CD4-positive, alpha-beta T cell (primary cell): ENCODE results near the gene ASB18. TPM values are rescaled to one million over a fixed set of nuclear protein-coding genes. Genes with fewer than 3 reads are reported as not detected.

Experiments
- ATAC-seq: fragments of 200-7000 bp; cut with Tn5 transposase; one replicate; pipeline ENCODE4 v1.10.0; 2022; ENCODE audit warnings: mild to moderate bottlenecking; ENCODE audit not compliant: poor library complexity
- CTCF ChIA-PET: fragments of 350-600 bp; sonication (Branson Sonifier 250); formaldehyde crosslinking; loops from one replicate; lab custom pipeline; 2021; ENCODE audit warnings: antibody characterized with exemption, inconsistent platforms; lab: Charles Lee
- POLR2A ChIA-PET: fragments of 350-600 bp; sonication (Branson Sonifier 250); formaldehyde crosslinking; loops from one replicate; lab custom pipeline; 2021; ENCODE audit warnings: antibody characterized with exemption, inconsistent platforms; lab: Charles Lee
- DNase-seq, 14 experiments: peaks; one replicate each; pipeline ENCODE4 v3.0.0-alpha.2; 2013 to 2020; ENCODE audit warnings: mixed read lengths in 2 of 14
- H3K27ac ChIP-seq, 2 donors: one replicate each; pipeline versions ENCODE4 v1.5.1 to v1.7.0; 2013; ENCODE audit warnings: low read length in 2 of 2, low read depth in 1 of 2, mild to moderate bottlenecking in 1 of 2
- H3K27me3 ChIP-seq, 2 experiments: 1 replicate in 1 of 2; 2 replicates in 1 of 2; pipeline versions ENCODE4 v1.6.1 to v1.7.0; 2013; ENCODE audit warnings: low read length in 2 of 2, control low read depth in 1 of 2, mild to moderate bottlenecking in 1 of 2, moderate library complexity in 1 of 2; ENCODE audit not compliant: insufficient read depth in 2 of 2, control insufficient read depth in 1 of 2
- H3K36me3 ChIP-seq: one replicate; pipeline ENCODE4 v1.6.1; 2013; ENCODE audit warnings: low read length, control low read depth; ENCODE audit not compliant: insufficient read depth
- H3K4me1 ChIP-seq: one replicate; pipeline ENCODE4 v1.6.1; 2013; ENCODE audit warnings: low read length, control low read depth; ENCODE audit not compliant: insufficient read depth
- H3K4me3 ChIP-seq: one replicate; pipeline ENCODE4 v1.5.1; 2013; ENCODE audit warnings: mild to moderate bottlenecking, low read length, moderate library complexity
- H3K9me3 ChIP-seq, 2 experiments: 1 replicate in 1 of 2; 2 replicates in 1 of 2; pipeline versions ENCODE4 v1.6.1 to v1.7.0; 2013; ENCODE audit warnings: low read length in 2 of 2, mild to moderate bottlenecking in 2 of 2, control low read depth in 1 of 2, moderate library complexity in 1 of 2; ENCODE audit not compliant: control insufficient read depth in 1 of 2, insufficient read depth in 1 of 2
- H3K27ac Mint-ChIP-seq: one replicate; pipeline ENCODE4 v1.8.0; 2020; ENCODE audit warnings: mixed read lengths
- H3K27me3 Mint-ChIP-seq: one replicate; pipeline ENCODE4 v1.8.0; 2021; ENCODE audit warnings: mixed read lengths
- H3K36me3 Mint-ChIP-seq: one replicate; pipeline ENCODE4 v1.8.0; 2021; ENCODE audit warnings: low read depth, mixed read lengths
- H3K4me1 Mint-ChIP-seq: one replicate; pipeline ENCODE4 v1.8.0; 2021; ENCODE audit warnings: low read depth, mixed read lengths
- H3K4me3 Mint-ChIP-seq: one replicate; pipeline ENCODE4 v1.8.0; 2020; ENCODE audit warnings: mild to moderate bottlenecking, mixed read lengths
- H3K9me3 Mint-ChIP-seq: one replicate; pipeline ENCODE4 v1.8.0; 2020; ENCODE audit warnings: mixed read lengths
- intact Hi-C, 2 experiments: fragments of 100-400 bp; cut with DNase I in 1 of 2; cut with micrococcal nuclease in 1 of 2; formaldehyde crosslinking; loops; one replicate each; pipeline versions ENCODE4 v1.15.1 to v1.9.0; 2023 to 2025; cut with DNase I, micrococcal nuclease
- total RNA-seq, 174 experiments: library from RNA in 2 of 174; stranded (reverse) in 2 of 174; gene quantifications; one replicate each; pipeline ENCODE4 v1.2.3 and lab custom pipeline; 2021 to 2026
- TF ChIP-seq, protein P1 (sequence below): fragments of 200-600 bp; IDR thresholded peaks from one replicate; pipeline ENCODE4 v1.8.0; 2022; ENCODE audit warnings: antibody characterized with exemption, mild to moderate bottlenecking

The ASB18 gene
- total RNA-seq, 2 experiments from 2014 or later = not detected

DNA sequence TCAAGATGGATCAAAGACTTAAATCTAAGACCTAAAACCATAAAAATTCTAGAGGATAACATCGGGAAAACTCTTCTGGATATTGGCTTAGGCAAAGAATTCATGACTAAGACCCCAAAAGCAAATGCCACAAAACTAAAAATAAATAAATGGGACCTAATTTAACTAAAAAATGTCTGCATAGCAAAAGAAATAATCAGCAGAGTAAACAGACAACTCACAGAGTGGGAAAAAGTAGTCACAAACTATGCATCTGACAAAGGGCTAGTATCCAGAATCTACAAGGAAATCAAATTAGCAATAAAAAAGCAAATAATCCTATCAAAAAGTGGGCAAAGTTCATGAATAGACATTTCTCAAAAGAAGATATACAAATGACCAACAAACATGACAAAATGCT lies 18.2 kb upstream of the ASB18 start:
- Histone ChIP-seq H3K27ac (no peak overlapping the region), H3K27me3 (peaks cover 0 to 3% of the 10 kb centered on the region in 2 experiments), H3K9me3 (no peaks in the 10 kb centered on the region), H3K4me1 (no peaks in the 10 kb centered on the region), H3K36me3 (no peaks in the 10 kb centered on the region), H3K4me3 (no peak overlapping the region)
- H3K4me3 Mint-ChIP-seq = no peak overlapping the region
- peaks cover 47% of the 10 kb centered on the region for H3K27me3 Mint-ChIP-seq
- no peaks in the 10 kb centered on the region for H3K4me1 Mint-ChIP-seq
- DNase-seq (no peak), ATAC-seq (no peak)
- intact Hi-C loops = no loop called here
- TF ChIP-seq, protein P1, sequence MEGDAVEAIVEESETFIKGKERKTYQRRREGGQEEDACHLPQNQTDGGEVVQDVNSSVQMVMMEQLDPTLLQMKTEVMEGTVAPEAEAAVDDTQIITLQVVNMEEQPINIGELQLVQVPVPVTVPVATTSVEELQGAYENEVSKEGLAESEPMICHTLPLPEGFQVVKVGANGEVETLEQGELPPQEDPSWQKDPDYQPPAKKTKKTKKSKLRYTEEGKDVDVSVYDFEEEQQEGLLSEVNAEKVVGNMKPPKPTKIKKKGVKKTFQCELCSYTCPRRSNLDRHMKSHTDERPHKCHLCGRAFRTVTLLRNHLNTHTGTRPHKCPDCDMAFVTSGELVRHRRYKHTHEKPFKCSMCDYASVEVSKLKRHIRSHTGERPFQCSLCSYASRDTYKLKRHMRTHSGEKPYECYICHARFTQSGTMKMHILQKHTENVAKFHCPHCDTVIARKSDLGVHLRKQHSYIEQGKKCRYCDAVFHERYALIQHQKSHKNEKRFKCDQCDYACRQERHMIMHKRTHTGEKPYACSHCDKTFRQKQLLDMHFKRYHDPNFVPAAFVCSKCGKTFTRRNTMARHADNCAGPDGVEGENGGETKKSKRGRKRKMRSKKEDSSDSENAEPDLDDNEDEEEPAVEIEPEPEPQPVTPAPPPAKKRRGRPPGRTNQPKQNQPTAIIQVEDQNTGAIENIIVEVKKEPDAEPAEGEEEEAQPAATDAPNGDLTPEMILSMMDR = no peak
- no peak overlapping the region for H3K27ac Mint-ChIP-seq
- no peaks in the 10 kb centered on the region for H3K36me3 Mint-ChIP-seq
- POLR2A ChIA-PET = no interaction called here
- peaks cover 6% of the 10 kb centered on the region for H3K9me3 Mint-ChIP-seq
- CTCF ChIA-PET = no interaction called here

DNA sequence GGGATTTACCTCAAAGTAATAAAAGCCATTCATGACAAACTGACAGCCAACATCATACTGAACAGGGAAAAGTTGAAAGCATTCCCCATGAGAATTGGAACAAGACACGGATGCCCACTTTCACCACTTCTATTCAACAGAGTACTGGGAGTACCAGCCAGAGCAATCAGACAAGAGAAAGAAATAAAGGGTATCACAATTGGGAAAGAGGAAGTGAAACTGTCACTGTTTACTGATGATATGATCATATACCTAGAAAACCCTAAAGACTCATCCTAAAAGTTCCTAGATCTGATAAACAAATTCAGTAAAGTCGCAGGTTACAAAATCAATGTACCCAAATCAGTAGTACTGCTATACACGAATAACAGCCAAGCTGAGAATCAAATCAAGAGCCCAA lies 17.2 kb upstream of the ASB18 start:
- TF ChIP-seq, protein P1 = no peak
- no peak overlapping the region for H3K4me3 Mint-ChIP-seq

DNA sequence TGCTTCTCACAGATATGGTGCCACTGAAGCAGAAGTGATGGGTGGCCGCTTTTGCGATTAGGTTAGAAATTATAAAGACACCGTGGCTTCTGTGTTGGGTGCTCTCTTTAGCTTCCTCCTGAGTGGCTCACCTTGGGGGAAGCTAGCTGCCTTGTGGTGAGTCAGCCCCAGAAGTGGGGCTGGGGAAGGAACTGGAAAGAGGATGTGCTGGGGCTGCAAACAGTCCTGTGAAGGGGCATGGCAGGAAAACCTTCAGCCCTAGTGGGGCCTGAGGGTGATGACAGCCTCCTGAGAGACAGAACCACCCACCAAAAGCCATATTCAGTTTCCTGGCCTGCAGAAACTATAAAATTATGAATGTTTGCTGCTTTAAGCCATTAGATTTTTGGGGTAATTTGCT lies 8.9 kb upstream of the ASB18 start:
- H3K9me3 ChIP-seq = peaks cover 16 to 17% of the 10 kb centered on the region in 2 experiments
- ChIA-PET POLR2A (interaction anchor here (1.6 kb wide), 1 partner anchor 25 kb away, joined by 5 read pairs; no protein-coding TSS in a partner anchor), CTCF (no interaction called here)
- TF ChIP-seq, protein P1 = no peak
- Mint-ChIP-seq H3K27me3 (peaks cover 61% of the 10 kb centered on the region), H3K4me3 (no peak overlapping the region), H3K4me1 (no peaks in the 10 kb centered on the region), H3K27ac (no peak overlapping the region), H3K36me3 (no peaks in the 10 kb centered on the region), H3K9me3 (peaks cover 10% of the 10 kb centered on the region)
- no peak for ATAC-seq
- no peak overlapping the region for H3K27ac ChIP-seq
- H3K4me1 ChIP-seq = no peaks in the 10 kb centered on the region
- intact Hi-C loops = no loop called here
- peaks cover 4 to 7% of the 10 kb centered on the region in 2 experiments for H3K27me3 ChIP-seq
- DNase-seq = no peak
- no peak overlapping the region for H3K4me3 ChIP-seq
- H3K36me3 ChIP-seq = no peaks in the 10 kb centered on the region

More for the DNA sequence above, 17.2 kb upstream of the ASB18 start:
- Histone ChIP-seq H3K4me3 (no peak overlapping the region), H3K9me3 (no peaks in the 10 kb centered on the region), H3K36me3 (no peaks in the 10 kb centered on the region), H3K27me3 (peaks cover 0 to 3% of the 10 kb centered on the region in 2 experiments), H3K27ac (no peak overlapping the region), H3K4me1 (no peaks in the 10 kb centered on the region)
- DNase-seq (no peak), ATAC-seq (no peak)
- H3K9me3 Mint-ChIP-seq = peaks cover 7% of the 10 kb centered on the region
- no peaks in the 10 kb centered on the region for H3K4me1 Mint-ChIP-seq
- intact Hi-C loops = no loop called here
- ChIA-PET POLR2A (no interaction called here), CTCF (no interaction called here)
- no peak overlapping the region for H3K27ac Mint-ChIP-seq
- no peaks in the 10 kb centered on the region for H3K36me3 Mint-ChIP-seq
- H3K27me3 Mint-ChIP-seq = peaks cover 50% of the 10 kb centered on the region
